GM19438 (cell line): ENCODE results near the gene SLC38A3.

Experiments
- ATAC-seq: cut with Tn5 transposase; IDR thresholded peaks from one replicate; pipeline ENCODE4 v1.9.1; 2021; ENCODE audit warnings: low read depth; ENCODE audit not compliant: unreplicated experiment

The SLC38A3 gene

GRCh38 chr3:50204804-50205412 lies at the start of gene SLC38A3:
Gene SLC38A3 (plus strand): TSS chr3:50205271. CDS start chr3:50214200, 8,929 bp downstream.
- no peak for ATAC-seq

GRCh38 chr3:50155491-50155878 lies 49.6 kb upstream of the SLC38A3 start:
- no peak for ATAC-seq

GRCh38 chr3:50155891-50156290 lies 49.2 kb upstream of the SLC38A3 start:
- ATAC-seq, result no peak

- no peak for ATAC-seq
These were observed 48.2 kb upstream of the SLC38A3 start for GRCh38 chr3:50156549-50157493.

GRCh38 chr3:50157827-50158529 lies 47.1 kb upstream of the SLC38A3 start:
- no peak for ATAC-seq

- ATAC-seq, result no peak
These were observed 46.4 kb upstream of the SLC38A3 start for GRCh38 chr3:50158530-50159146.

- ATAC-seq, result no peak
These were observed 44.5 kb upstream of the SLC38A3 start for GRCh38 chr3:50160561-50160983.

- no peak for ATAC-seq
These were observed 43.8 kb upstream of the SLC38A3 start for GRCh38 chr3:50161320-50161719.

GRCh38 chr3:50162034-50162883 lies 42.8 kb upstream of the SLC38A3 start:
- ATAC-seq, result no peak

- no peak for ATAC-seq
These were observed 41.3 kb upstream of the SLC38A3 start for GRCh38 chr3:50163572-50164455.

GRCh38 chr3:50164481-50164880 lies 40.6 kb upstream of the SLC38A3 start:
- ATAC-seq, result no peak

- ATAC-seq, result no peak
These were observed 39.8 kb upstream of the SLC38A3 start for GRCh38 chr3:50164984-50165909.

- no peak for ATAC-seq
These were observed 39.0 kb upstream of the SLC38A3 start for GRCh38 chr3:50165910-50166538.

GRCh38 chr3:50166620-50167019 lies 38.5 kb upstream of the SLC38A3 start:
- ATAC-seq, result no peak

- no peak for ATAC-seq
These were observed 37.8 kb upstream of the SLC38A3 start for GRCh38 chr3:50167069-50167840.

GRCh38 chr3:50167841-50168209 lies 37.2 kb upstream of the SLC38A3 start:
- no peak for ATAC-seq

GRCh38 chr3:50168388-50168787 lies 36.7 kb upstream of the SLC38A3 start:
- ATAC-seq, result no peak
